HepG2 (cell line): ENCODE results near the gene NBPF1. TPM values are rescaled to one million over a fixed set of nuclear protein-coding genes. Genes with fewer than 3 reads are reported as not detected.
"Not testable (repeated sequence)": the region's sequence is repeated elsewhere in the genome, so short reads cannot be mapped to it uniquely, and the experiment has no call there.

ENCODE experiments used
- ATAC-seq: fragments of 200-7000 bp; cut with Tn5 transposase; 3 replicates; pipeline ENCODE4 v1.9.1; 2020; ENCODE audit warnings: mild to moderate bottlenecking, moderate library complexity
- BruUV-seq: library from RNA; stranded (reverse); fragments of 400-500 nt; replicated peaks from 2 replicates; lab custom pipeline; 2021; lab: Mats Ljungman, UMichigan
- CTCF ChIA-PET: fragments of 300-600 bp; formaldehyde crosslinking; extraction: SDS; loops from one replicate; lab custom pipeline; 2021; ENCODE audit warnings: low total read pairs, inconsistent platforms, low intra/inter-chr PET ratio; lab: Yijun Ruan, JAX
- POLR2A ChIA-PET: fragments of 350-600 bp; sonication (Branson Sonifier 250); formaldehyde crosslinking; loops from one replicate; lab custom pipeline; 2020; ENCODE audit warnings: antibody characterized with exemption, inconsistent platforms; lab: Yijun Ruan, JAX
- DNase-seq: peaks from one replicate; pipeline ENCODE4 v3.0.0-alpha.2; 2015; ENCODE audit warnings: low spot score
- FAIRE-seq: peaks from 3 replicates; lab custom pipeline; 2011; peaks lifted over from hg19 to GRCh38; lab: Jason Lieb, UNC
- H2AFZ ChIP-seq: one replicate; pipeline ENCODE4 v1.6.1; 2011; ENCODE audit warnings: low read length, inconsistent platforms
- H3K27ac ChIP-seq: fragments of 300-600 bp; 3 replicates; pipeline ENCODE4 v1.8.0; 2011; ENCODE audit warnings: mixed run types, mild to moderate bottlenecking, mixed read lengths, low read length, inconsistent platforms; ENCODE audit not compliant: insufficient read depth; ENCODE audit errors: extremely low read length
- H3K27me3 ChIP-seq, 2 experiments: fragments of 200-600 bp in 1 of 2; 2 replicates in 1 of 2; 3 replicates in 1 of 2; pipeline versions ENCODE4 v1.6.0 to v1.8.0; 2011; ENCODE audit warnings: low read length in 2 of 2, mild to moderate bottlenecking in 2 of 2, moderate library complexity in 2 of 2, inconsistent platforms in 1 of 2; ENCODE audit not compliant: insufficient read depth in 2 of 2, control insufficient read depth in 1 of 2
- H3K36me3 ChIP-seq, 2 experiments: fragments of 200-600 bp in 1 of 2; replicated peaks in 1 of 2; 2 replicates in 1 of 2; 3 replicates in 1 of 2; pipeline versions ENCODE4 v1.5.1 to v1.8.0; 2011; ENCODE audit warnings: low read length in 2 of 2, inconsistent platforms in 1 of 2; ENCODE audit not compliant: insufficient read depth in 2 of 2, control insufficient read depth in 1 of 2
- H3K4me1 ChIP-seq: 2 replicates; pipeline ENCODE4 v1.5.1; 2012; ENCODE audit warnings: low read length, inconsistent platforms; ENCODE audit not compliant: insufficient read depth
- H3K4me2 ChIP-seq: 2 replicates; pipeline ENCODE4 v1.6.0; 2011; ENCODE audit warnings: low read depth, low read length, inconsistent platforms
- H3K4me3 ChIP-seq, 3 experiments: fragments of 200-600 bp in 1 of 3; sonication (generic), shearing (Covaris generic) in 1 of 3; replicated peaks in 1 of 3; 2 replicates each; pipeline ENCODE4 v1.5.1; 2011 to 2016; ENCODE audit warnings: low read length in 3 of 3, inconsistent platforms in 2 of 3, low read depth in 2 of 3, mild to moderate bottlenecking in 2 of 3, control low read depth in 1 of 3, mixed read lengths in 1 of 3; ENCODE audit not compliant: insufficient read depth in 1 of 3
- H3K79me2 ChIP-seq: one replicate; pipeline ENCODE4 v1.6.1; 2011; ENCODE audit warnings: low read length, inconsistent platforms; ENCODE audit not compliant: insufficient read depth
- H3K9ac ChIP-seq: 2 replicates; pipeline ENCODE4 v1.6.0; 2011; ENCODE audit warnings: mild to moderate bottlenecking, low read depth, low read length, inconsistent platforms; ENCODE audit not compliant: insufficient read depth
- H3K9me3 ChIP-seq: 2 replicates; pipeline ENCODE4 v1.5.1; 2012; ENCODE audit warnings: mild to moderate bottlenecking, low read length
- H4K20me1 ChIP-seq: 2 replicates; pipeline ENCODE4 v1.6.0; 2011; ENCODE audit warnings: inconsistent platforms, mild to moderate bottlenecking, low read length, moderate library complexity; ENCODE audit not compliant: insufficient read depth
- LCORL ChIP-seq, 2 experiments: fragments of 450-650 bp in 1 of 2; sonication (generic) in 1 of 2; formaldehyde crosslinking in 1 of 2; IDR thresholded peaks; 2 replicates each; pipeline versions ENCODE4 v1.5.0 to v1.6.1; 2017 to 2020; ENCODE audit warnings: antibody characterized with exemption in 1 of 2, missing genetic modification reagents in 1 of 2
- NBN ChIP-seq: fragments of 450-650 bp; conservative IDR thresholded peaks from 2 replicates; pipeline ENCODE4 v1.6.1; 2017
- NCOA1 ChIP-seq: sonication (generic); formaldehyde crosslinking; IDR thresholded peaks from 2 replicates; pipeline ENCODE4 v1.9.0; 2021; ENCODE audit warnings: missing genetic modification reagents
- NONO ChIP-seq, 2 experiments: fragments of 450-650 bp in 1 of 2; sonication (generic) in 1 of 2; formaldehyde crosslinking in 1 of 2; IDR thresholded peaks in 1 of 2; conservative IDR thresholded peaks in 1 of 2; 2 replicates each; pipeline versions ENCODE4 v1.6.1 to v1.8.0; 2017 to 2022; ENCODE audit warnings: mild to moderate bottlenecking in 1 of 2, missing genetic modification reagents in 1 of 2, moderate library complexity in 1 of 2
- RARA ChIP-seq: IDR thresholded peaks from 2 replicates; pipeline ENCODE4 v1.6.1; 2016; ENCODE audit warnings: missing genetic modification reagents, missing compliant biosample characterization
- SAP130 ChIP-seq: IDR thresholded peaks from 2 replicates; pipeline ENCODE4 v1.6.1; 2016; ENCODE audit warnings: low read depth
- ZBTB40 ChIP-seq, 2 experiments: fragments of 450-650 bp in 1 of 2; sonication (generic) in 1 of 2; formaldehyde crosslinking in 1 of 2; IDR thresholded peaks; 2 replicates each; pipeline versions ENCODE4 v1.6.1 to v1.8.0; 2016 to 2022; ENCODE audit warnings: antibody characterized with exemption in 1 of 2, mild to moderate bottlenecking in 1 of 2, missing genetic modification reagents in 1 of 2
- whole genome bisulfite sequencing: methylation state at CpG from one replicate; pipeline ENCODE4 v1.1.6; 2017; ENCODE audit warnings: low lambda C conversion rate; 5-methylcytosine and 5-hydroxymethylcytosine counted together
- in situ Hi-C: cut with HindIII; loops from 2 replicates; pipeline ENCODE4 v1.10.0; 2017; ENCODE audit warnings: low pct_unique_long_range_greater_than_20kb; ENCODE audit not compliant: extremely low pct_ligation_motif_present
- intact Hi-C: fragments of 100-400 bp; cut with micrococcal nuclease; formaldehyde crosslinking; loops from one replicate; pipeline ENCODE4 v1.10.0; 2022; ENCODE audit not compliant: unreplicated experiment
- polyA plus RNA-seq, 8 experiments: library from polyadenylated mRNA; depleted of rRNA in 3 of 8; stranded (reverse) in 7 of 8; unstranded in 1 of 8; fragments of >200 nt; fragmentation: Illumina TruSeq in 4 of 8; extraction: Trizol in 4 of 8; gene quantifications; 2 replicates each; pipeline versions ENCODE4 v1.2.1 to v1.2.3, GENCODE V29; 2011 to 2016; ENCODE audit warnings: low read depth in 4 of 8, missing spikeins in 1 of 8, mixed read lengths in 1 of 8; ENCODE audit not compliant: insufficient read depth in 1 of 8
- total RNA-seq, 5 experiments: library from RNA; depleted of rRNA; stranded (reverse); fragments of >200 nt; fragmentation: Illumina TruSeq; extraction: Trizol; gene quantifications; 2 replicates each; pipeline ENCODE4 v1.2.3, GENCODE V29; 2016; ENCODE audit warnings: low read depth in 1 of 5

Gene NBPF1
- total and polyA plus RNA-seq, 2 of the 13 experiments (the other 11 are each of a cell fraction or from before 2014, with no cell fraction given), result 30.3 to 35.6 TPM

- peaks cover 59% of the 10 kb centered on the region for H3K4me1 ChIP-seq
- in situ Hi-C loops, H3K4me3 ChIP-seq: not testable (repeated sequence)
Measured at GRCh38 chr1:16611164-16611563, 2.2 kb downstream of the NBPF1 start.

GRCh38 chr1:16610553-16610952, 2.8 kb downstream of the NBPF1 start:
- Histone ChIP-seq H3K79me2 (peaks cover 39% of the 10 kb centered on the region), H3K4me1 (peaks cover 59% of the 10 kb centered on the region)
- BruUV-seq; H3K27ac ChIP-seq; intact Hi-C loops; FAIRE-seq; H2AFZ ChIP-seq; POLR2A ChIA-PET; H3K27me3 ChIP-seq; TF ChIP-seq ZBTB40 (CRISPR knock-in tag; IDR thresholded peaks at IDR 0.05); NONO (CRISPR knock-in tag; conservative IDR thresholded peaks at IDR 0.05): not testable (repeated sequence)
- TF ChIP-seq SAP130, result 0 out of 2 replicates have a peak, but pooled peaks have one; percentile 14
- 0 out of 2 replicates have a peak, but pooled peaks have one; percentile 2 for TF ChIP-seq ZBTB40 (IDR thresholded peaks at IDR 0.05)
- TF ChIP-seq NONO (IDR thresholded peaks at IDR 0.05), result 0 out of 2 replicates have a peak, but pooled peaks have one; percentile 8
- 0 out of 2 replicates have a peak, but pooled peaks have one; percentile 26 for TF ChIP-seq NBN
- TF ChIP-seq, all 625 proteins: peak for 4; not testable (repeated sequence) for 621
- CTCF ChIA-PET, ATAC-seq, H3K4me3 ChIP-seq, H3K9me3 ChIP-seq, H3K4me2 ChIP-seq, H4K20me1 ChIP-seq, in situ Hi-C loops, H3K9ac ChIP-seq, DNase-seq: not testable (repeated sequence)
- H3K36me3 ChIP-seq, result peaks cover 14 to 26% of the 10 kb centered on the region in 2 experiments
- WGBS, result 98% methylated on average over 5 of the region's 5 CpGs

More at GRCh38 chr1:16611164-16611563, 2.2 kb downstream of the NBPF1 start:
- H4K20me1 ChIP-seq; TF ChIP-seq LCORL (IDR thresholded peaks at IDR 0.05): not testable (repeated sequence)
- TF ChIP-seq NCOA1 (CRISPR knock-in tag), result 0 out of 2 replicates have a peak, but pooled peaks have one; percentile 36
- TF ChIP-seq LCORL (CRISPR knock-in tag; IDR thresholded peaks at IDR 0.05), result 0 out of 2 replicates have a peak, but pooled peaks have one; percentile 43
- TF ChIP-seq RARA (CRISPR knock-in tag), result peak; percentile 13; the same call in 1 of the 2 replicates
- TF ChIP-seq, all 625 proteins: peak for 3; not testable (repeated sequence) for 622
- H3K27ac ChIP-seq, H3K9me3 ChIP-seq, H3K27me3 ChIP-seq, ATAC-seq, CTCF ChIA-PET, FAIRE-seq, H3K9ac ChIP-seq, BruUV-seq, DNase-seq, intact Hi-C loops, H2AFZ ChIP-seq: not testable (repeated sequence)
- Histone ChIP-seq H3K4me2 (peak overlapping the region; percentile 90), H3K36me3 (peaks cover 9 to 20% of the 10 kb centered on the region in 2 experiments), H3K79me2 (peaks cover 39% of the 10 kb centered on the region)
- WGBS, result 87% methylated on average over 4 of the region's 4 CpGs
- POLR2A ChIA-PET, result interaction anchor here (1.8 kb wide), 1 partner anchor 10 kb away, joined by 5 read pairs; no protein-coding TSS in a partner anchor
